PC-3 (cell line): Measurements from ENCODE around the gene SDK1. TPM values are rescaled to one million over a fixed set of nuclear protein-coding genes. Genes with fewer than 3 reads are reported as not detected.

Source experiments
- ATAC-seq: fragments of 200-7000 bp; cut with Tn5 transposase; 2 replicates; pipeline ENCODE4 v1.9.1; 2020; ENCODE audit warnings: mild to moderate bottlenecking, moderate library complexity
- BruUV-seq: library from RNA; stranded (reverse); fragments of 400-500 nt; replicated peaks from 2 replicates; lab custom pipeline; 2021; lab: Mats Ljungman, UMichigan
- CTCF ChIA-PET: fragments of 300-600 bp; sonication (Branson Sonifier 250); formaldehyde crosslinking; loops from one replicate; lab custom pipeline; 2022; ENCODE audit warnings: antibody characterized with exemption; lab: Charles Lee
- POLR2A ChIA-PET: fragments of 300-600 bp; sonication (Branson Sonifier 250); formaldehyde crosslinking; loops from one replicate; lab custom pipeline; 2022; ENCODE audit warnings: antibody characterized with exemption; ENCODE audit not compliant: unreplicated experiment; lab: Charles Lee
- DNase-seq: peaks from one replicate; pipeline ENCODE4 v3.0.0-alpha.2; 2015
- H2AFZ ChIP-seq: fragments of 300-600 bp; sonication (generic); 2 replicates; pipeline ENCODE4 v1.6.0; 2016; ENCODE audit warnings: antibody characterized with exemption, low read length
- H3F3A ChIP-seq: fragments of 300-600 bp; sonication (generic); one replicate; pipeline ENCODE4 v1.6.0; 2017; ENCODE audit warnings: antibody characterized with exemption, low read length, control low read depth, mild to moderate bottlenecking; ENCODE audit not compliant: unreplicated experiment
- H3K27ac ChIP-seq: fragments of 300-600 bp; sonication (generic); 2 replicates; pipeline ENCODE4 v1.5.1; 2016; ENCODE audit warnings: mild to moderate bottlenecking, low read length
- H3K27me3 ChIP-seq: fragments of 300-600 bp; sonication (generic); 2 replicates; pipeline ENCODE4 v1.6.1; 2016; ENCODE audit warnings: low read length, mixed read lengths
- H3K36me3 ChIP-seq: fragments of 300-600 bp; sonication (generic); 2 replicates; pipeline ENCODE4 v1.6.1; 2016; ENCODE audit warnings: low read depth, mixed run types, low read length, mixed read lengths
- H3K4me1 ChIP-seq: fragments of 300-600 bp; sonication (generic); 2 replicates; pipeline ENCODE4 v1.5.1; 2016; ENCODE audit warnings: low read length; ENCODE audit not compliant: insufficient read depth
- H3K4me2 ChIP-seq: fragments of 300-600 bp; sonication (generic); 2 replicates; pipeline ENCODE4 v1.6.0; 2016; ENCODE audit warnings: low read length
- H3K4me3 ChIP-seq: fragments of 300-600 bp; sonication (generic); 2 replicates; pipeline ENCODE4 v1.5.1; 2016; ENCODE audit warnings: mild to moderate bottlenecking, low read length, mixed read lengths
- H3K79me2 ChIP-seq: fragments of 300-600 bp; sonication (generic); 2 replicates; pipeline ENCODE4 v1.6.1; 2017; ENCODE audit warnings: low read length, mixed read lengths
- H3K9ac ChIP-seq: fragments of 300-600 bp; sonication (generic); 2 replicates; pipeline ENCODE4 v1.6.0; 2016; ENCODE audit warnings: mild to moderate bottlenecking, low read length
- H3K9me2 ChIP-seq: fragments of 300-600 bp; sonication (generic); replicated peaks from 2 replicates; pipeline ENCODE4 v1.6.1; 2016; ENCODE audit warnings: mixed run types, low read length, mixed read lengths
- H3K9me3 ChIP-seq: fragments of 300-600 bp; sonication (generic); 2 replicates; pipeline ENCODE4 v1.6.1; 2016; ENCODE audit warnings: low read length, mixed read lengths
- H4K20me1 ChIP-seq: fragments of 300-600 bp; sonication (generic); 2 replicates; pipeline ENCODE4 v1.6.1; 2016; ENCODE audit warnings: low read length, mixed read lengths
- EZH2 ChIP-seq: fragments of 300-600 bp; sonication (generic); IDR thresholded peaks from one replicate; pipeline ENCODE4 v1.6.1; 2017; ENCODE audit warnings: antibody characterized with exemption, mild to moderate bottlenecking, low read length; ENCODE audit not compliant: unreplicated experiment
- EZH2phosphoT487 ChIP-seq: fragments of 300-600 bp; sonication (generic); IDR thresholded peaks from 2 replicates; pipeline ENCODE4 v1.6.1; 2018; ENCODE audit warnings: mild to moderate bottlenecking, antibody characterized with exemption, low read length, borderline replicate concordance
- intact Hi-C: fragments of 100-400 bp; cut with micrococcal nuclease; formaldehyde crosslinking; loops from 2 replicates; pipeline ENCODE4 v1.9.0; 2023
- total RNA-seq: library from RNA; depleted of rRNA; stranded (reverse); fragments of >200 nt; gene quantifications from 2 replicates; pipeline ENCODE4 v1.2.3, GENCODE V29; 2014
- TF ChIP-seq, protein P1 (sequence below): fragments of 300-600 bp; sonication (generic); conservative IDR thresholded peaks from 2 replicates; pipeline ENCODE4 v1.5.1; 2017; ENCODE audit warnings: antibody characterized with exemption, low read depth, mild to moderate bottlenecking, low read length

Gene SDK1
- total RNA-seq, 1 experiment from 2014 or later, result 2.8 TPM

DNA sequence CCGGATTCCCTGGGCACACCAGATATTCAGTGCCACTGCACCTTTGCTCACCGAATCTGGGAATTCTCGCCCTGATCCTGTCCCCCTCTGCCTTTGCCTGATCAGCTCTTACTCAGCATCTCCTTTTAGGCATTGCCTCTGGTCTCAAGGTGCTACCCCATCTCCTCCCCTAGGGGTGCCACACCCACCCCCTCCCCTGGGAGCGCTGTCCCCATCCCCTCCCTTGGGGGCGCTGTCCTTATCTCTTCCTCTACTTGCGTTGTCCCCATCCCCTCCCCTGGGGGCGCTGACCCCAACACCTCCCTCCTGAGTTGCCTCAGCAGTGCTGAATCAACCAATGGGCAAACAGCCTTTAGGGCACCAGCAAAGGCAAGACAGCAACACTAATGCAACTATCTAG lies 694.1 kb downstream of the SDK1 start:
- intact Hi-C loops, result no loop called here
- ChIA-PET CTCF (no interaction called here), POLR2A (no interaction called here)
- H3K4me2 ChIP-seq, result no peak overlapping the region
- H4K20me1 ChIP-seq, result no peaks in the 10 kb centered on the region
- H2AFZ ChIP-seq, result no peak overlapping the region
- ATAC-seq, result no peak
- TF ChIP-seq, protein P1, sequence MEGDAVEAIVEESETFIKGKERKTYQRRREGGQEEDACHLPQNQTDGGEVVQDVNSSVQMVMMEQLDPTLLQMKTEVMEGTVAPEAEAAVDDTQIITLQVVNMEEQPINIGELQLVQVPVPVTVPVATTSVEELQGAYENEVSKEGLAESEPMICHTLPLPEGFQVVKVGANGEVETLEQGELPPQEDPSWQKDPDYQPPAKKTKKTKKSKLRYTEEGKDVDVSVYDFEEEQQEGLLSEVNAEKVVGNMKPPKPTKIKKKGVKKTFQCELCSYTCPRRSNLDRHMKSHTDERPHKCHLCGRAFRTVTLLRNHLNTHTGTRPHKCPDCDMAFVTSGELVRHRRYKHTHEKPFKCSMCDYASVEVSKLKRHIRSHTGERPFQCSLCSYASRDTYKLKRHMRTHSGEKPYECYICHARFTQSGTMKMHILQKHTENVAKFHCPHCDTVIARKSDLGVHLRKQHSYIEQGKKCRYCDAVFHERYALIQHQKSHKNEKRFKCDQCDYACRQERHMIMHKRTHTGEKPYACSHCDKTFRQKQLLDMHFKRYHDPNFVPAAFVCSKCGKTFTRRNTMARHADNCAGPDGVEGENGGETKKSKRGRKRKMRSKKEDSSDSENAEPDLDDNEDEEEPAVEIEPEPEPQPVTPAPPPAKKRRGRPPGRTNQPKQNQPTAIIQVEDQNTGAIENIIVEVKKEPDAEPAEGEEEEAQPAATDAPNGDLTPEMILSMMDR, result peak; percentile 30; the same call in 1 of the 2 replicates
- no peak for TF ChIP-seq EZH2phosphoT487
- H3K36me3 ChIP-seq, result no peaks in the 10 kb centered on the region
- no peak overlapping the region for H3K27ac ChIP-seq
- H3K79me2 ChIP-seq, result no peaks in the 10 kb centered on the region
- no TSS peak for BruUV-seq
- H3K27me3 ChIP-seq, result no peaks in the 10 kb centered on the region
- no peak overlapping the region for H3K9ac ChIP-seq
- H3K9me3 ChIP-seq, result no peaks in the 10 kb centered on the region
- no peak overlapping the region for H3K4me3 ChIP-seq
- H3K4me1 ChIP-seq, result no peaks in the 10 kb centered on the region
- H3F3A ChIP-seq, result no peaks in the 10 kb centered on the region
- no peak for DNase-seq
- no peaks in the 10 kb centered on the region for H3K9me2 ChIP-seq

DNA sequence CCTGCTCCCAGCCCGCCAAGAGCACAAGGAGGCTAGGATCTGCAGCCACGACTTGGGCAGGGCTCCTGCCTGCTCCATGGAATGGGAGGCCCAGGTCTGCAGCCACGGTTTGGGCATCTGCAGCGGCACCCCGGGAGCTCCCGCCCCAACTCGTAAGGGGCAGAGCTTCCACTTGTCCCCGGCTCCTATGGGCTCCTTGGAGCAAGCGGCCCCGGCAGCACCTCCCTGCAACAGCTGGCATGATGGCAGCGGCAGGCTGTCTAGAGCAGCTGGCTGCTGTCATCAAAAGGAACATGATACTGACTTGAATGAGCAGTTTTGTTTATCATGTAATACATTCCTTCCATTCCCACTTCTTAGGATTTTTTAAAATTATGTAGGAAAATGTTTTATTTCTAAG lies 697.0 kb downstream of the SDK1 start:
- no peak overlapping the region for H3K4me2 ChIP-seq
- no peaks in the 10 kb centered on the region for H3K9me3 ChIP-seq
- ChIA-PET CTCF (no interaction called here), POLR2A (no interaction called here)
- no peaks in the 10 kb centered on the region for H4K20me1 ChIP-seq
- no peaks in the 10 kb centered on the region for H3K27me3 ChIP-seq
- H3K4me1 ChIP-seq, result no peaks in the 10 kb centered on the region
- H3K27ac ChIP-seq, result no peak overlapping the region
- TF ChIP-seq, protein P1, result no peak
- TF ChIP-seq EZH2 (no peak), EZH2phosphoT487 (no peak)
- intact Hi-C loops, result no loop called here
- no peak for DNase-seq
- no peak overlapping the region for H3K4me3 ChIP-seq
- H3K79me2 ChIP-seq, result no peaks in the 10 kb centered on the region
- no peaks in the 10 kb centered on the region for H3K36me3 ChIP-seq
- H3K9ac ChIP-seq, result no peak overlapping the region
- no peak overlapping the region for H2AFZ ChIP-seq
- BruUV-seq, result no TSS peak
- H3K9me2 ChIP-seq, result no peaks in the 10 kb centered on the region
- H3F3A ChIP-seq, result no peaks in the 10 kb centered on the region
- no peak for ATAC-seq

DNA sequence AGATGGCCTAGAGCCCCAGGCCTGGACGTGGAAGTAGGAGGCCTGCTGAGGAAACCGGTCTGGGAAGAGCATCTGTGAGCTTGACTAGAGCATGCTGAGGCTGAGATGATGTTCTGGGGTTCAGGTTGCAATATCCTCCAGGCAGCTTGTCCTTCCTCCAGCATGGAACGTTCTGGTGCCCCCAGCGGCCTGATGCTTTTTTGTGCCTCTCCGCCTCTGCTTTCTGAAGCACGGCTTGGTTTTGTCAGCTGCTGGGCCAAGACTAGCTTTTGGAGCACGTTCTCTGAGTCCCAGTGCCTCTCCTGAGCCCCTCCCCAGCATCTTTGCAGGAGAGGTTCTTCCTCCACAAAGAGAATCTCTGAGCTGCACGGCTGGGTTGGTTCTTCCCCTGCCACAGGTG lies 699.1 kb downstream of the SDK1 start:
- no peaks in the 10 kb centered on the region for H3F3A ChIP-seq
- no peaks in the 10 kb centered on the region for H3K4me1 ChIP-seq
- TF ChIP-seq EZH2phosphoT487 (no peak), EZH2 (no peak)
- TF ChIP-seq, protein P1, result no peak
- H2AFZ ChIP-seq, result no peak overlapping the region
- no peak overlapping the region for H3K9ac ChIP-seq
- ATAC-seq (no peak), DNase-seq (no peak)
- no peaks in the 10 kb centered on the region for H3K36me3 ChIP-seq
- no peak overlapping the region for H3K4me2 ChIP-seq
- H3K27me3 ChIP-seq, result no peaks in the 10 kb centered on the region
- H3K9me3 ChIP-seq, result no peaks in the 10 kb centered on the region
- no peak overlapping the region for H3K4me3 ChIP-seq
- ChIA-PET POLR2A (no interaction called here), CTCF (no interaction called here)
- intact Hi-C loops, result no loop called here
- H3K9me2 ChIP-seq, result no peaks in the 10 kb centered on the region
- BruUV-seq, result no TSS peak
- no peaks in the 10 kb centered on the region for H3K79me2 ChIP-seq
- no peak overlapping the region for H3K27ac ChIP-seq
- H4K20me1 ChIP-seq, result no peaks in the 10 kb centered on the region
